HEK293 (cell line): Measurements from ENCODE around the gene KYAT1.

Experiments
- MEIS1 ChIP-seq: sonication (generic); formaldehyde crosslinking; IDR thresholded peaks from 2 replicates; pipeline ENCODE4 v1.8.1; 2022; ENCODE audit warnings: missing genetic modification reagents, mild to moderate bottlenecking, borderline replicate concordance
- ZNF416 ChIP-seq: fragments of 450-650 bp; formaldehyde crosslinking; IDR thresholded peaks from 2 replicates; pipeline ENCODE4 v1.5.1; 2016; ENCODE audit warnings: missing biosample characterization, missing genetic modification characterization
- ZNF548 ChIP-seq: fragments of 450-650 bp; formaldehyde crosslinking; IDR thresholded peaks from 2 replicates; pipeline ENCODE4 v1.5.1; 2016; ENCODE audit warnings: missing biosample characterization, missing genetic modification characterization
- TF ChIP-seq, protein P1 (sequence below): fragments of 450-650 bp; formaldehyde crosslinking; IDR thresholded peaks from 2 replicates; pipeline ENCODE4 v1.5.1; 2016; ENCODE audit warnings: missing biosample characterization, missing genetic modification characterization

DNA sequence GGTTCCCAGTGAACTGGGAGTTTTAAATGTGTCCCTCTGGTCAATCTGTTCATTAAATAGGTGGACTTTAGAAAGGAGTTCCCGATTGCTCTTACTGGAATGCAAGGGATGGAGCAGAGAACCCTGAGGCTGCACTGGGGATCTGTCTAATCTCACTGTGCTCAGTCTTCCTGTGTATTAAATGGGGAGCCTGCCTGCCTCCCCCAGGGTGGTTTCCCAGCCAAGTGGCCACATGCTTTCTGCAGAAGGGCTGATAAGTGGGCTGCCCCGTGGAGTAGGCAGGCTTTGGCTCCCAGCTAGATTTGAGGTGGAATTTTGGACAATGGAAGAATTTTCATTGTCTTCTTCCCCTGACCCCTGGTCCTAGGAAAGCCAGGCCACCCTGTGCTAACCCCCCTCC lies 25.0 kb upstream of the KYAT1 start:
- TF ChIP-seq, protein P1, sequence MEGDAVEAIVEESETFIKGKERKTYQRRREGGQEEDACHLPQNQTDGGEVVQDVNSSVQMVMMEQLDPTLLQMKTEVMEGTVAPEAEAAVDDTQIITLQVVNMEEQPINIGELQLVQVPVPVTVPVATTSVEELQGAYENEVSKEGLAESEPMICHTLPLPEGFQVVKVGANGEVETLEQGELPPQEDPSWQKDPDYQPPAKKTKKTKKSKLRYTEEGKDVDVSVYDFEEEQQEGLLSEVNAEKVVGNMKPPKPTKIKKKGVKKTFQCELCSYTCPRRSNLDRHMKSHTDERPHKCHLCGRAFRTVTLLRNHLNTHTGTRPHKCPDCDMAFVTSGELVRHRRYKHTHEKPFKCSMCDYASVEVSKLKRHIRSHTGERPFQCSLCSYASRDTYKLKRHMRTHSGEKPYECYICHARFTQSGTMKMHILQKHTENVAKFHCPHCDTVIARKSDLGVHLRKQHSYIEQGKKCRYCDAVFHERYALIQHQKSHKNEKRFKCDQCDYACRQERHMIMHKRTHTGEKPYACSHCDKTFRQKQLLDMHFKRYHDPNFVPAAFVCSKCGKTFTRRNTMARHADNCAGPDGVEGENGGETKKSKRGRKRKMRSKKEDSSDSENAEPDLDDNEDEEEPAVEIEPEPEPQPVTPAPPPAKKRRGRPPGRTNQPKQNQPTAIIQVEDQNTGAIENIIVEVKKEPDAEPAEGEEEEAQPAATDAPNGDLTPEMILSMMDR (tag by site-specific recombination), result no peak
- no peak for TF ChIP-seq MEIS1 (CRISPR knock-in tag)
- no peak for TF ChIP-seq ZNF548 (tag by site-specific recombination)
- TF ChIP-seq ZNF416 (tag by site-specific recombination), result no peak
